Skin of body (tissue), 2 donors: ENCODE results near the gene USP27X. TPM values are rescaled to one million over a fixed set of nuclear protein-coding genes. Genes with fewer than 3 reads are reported as not detected.

Experiments used
- DNase-seq: peaks from one replicate; lab custom pipeline; 2025; lab: John Stamatoyannopoulos, UW
- total RNA-seq: library from RNA; depleted of rRNA; stranded (reverse); fragments of >200 nt; gene quantifications from one replicate; pipeline ENCODE4 v1.2.3, GENCODE V29; 2014

The USP27X gene
- total RNA-seq: 3.1 TPM

- peak; percentile 85 for DNase-seq
These were observed at the start of gene USP27X for GRCh38 chrX:49878834-49879655. TSS of gene USP27X (plus strand) at chrX:49879484. CDS start at chrX:49880308, 824 bp downstream.

- peak; percentile 2 for DNase-seq
These were observed 40.9 kb upstream of the USP27X start for GRCh38 chrX:49838374-49838773.

GRCh38 chrX:49840679-49841078 lies 38.6 kb upstream of the USP27X start:
- DNase-seq: no peak

GRCh38 chrX:49842621-49843020 lies 36.7 kb upstream of the USP27X start:
- no peak for DNase-seq

- no peak for DNase-seq
These were observed 34.7 kb upstream of the USP27X start for GRCh38 chrX:49844611-49845010.

- no peak for DNase-seq
These were observed 33.4 kb upstream of the USP27X start for GRCh38 chrX:49845701-49846403.

- DNase-seq: no peak
These were observed 32.8 kb upstream of the USP27X start for GRCh38 chrX:49846522-49846921.

- DNase-seq: no peak
These were observed 31.0 kb upstream of the USP27X start for GRCh38 chrX:49848275-49848674.

- DNase-seq: no peak
These were observed 29.3 kb upstream of the USP27X start for GRCh38 chrX:49850028-49850427.

GRCh38 chrX:49853661-49854060 lies 25.6 kb upstream of the USP27X start:
- DNase-seq: no peak

GRCh38 chrX:49856819-49857218 lies 22.5 kb upstream of the USP27X start:
- no peak for DNase-seq

- DNase-seq: no peak
These were observed 20.9 kb upstream of the USP27X start for GRCh38 chrX:49858341-49858740.

GRCh38 chrX:49859491-49859890 lies 19.8 kb upstream of the USP27X start:
- no peak for DNase-seq

- DNase-seq: no peak
These were observed 18.3 kb upstream of the USP27X start for GRCh38 chrX:49860867-49861535.

GRCh38 chrX:49862093-49862492 lies 17.2 kb upstream of the USP27X start:
- DNase-seq: no peak

GRCh38 chrX:49868739-49869138 lies 10.5 kb upstream of the USP27X start:
- DNase-seq: no peak

- DNase-seq: no peak
These were observed 2.5 kb upstream of the USP27X start for GRCh38 chrX:49876750-49877149.

GRCh38 chrX:49877397-49878101 lies 1.7 kb upstream of the USP27X start:
- no peak for DNase-seq

GRCh38 chrX:49878128-49878833 lies 1.0 kb upstream of the USP27X start:
- no peak for DNase-seq

GRCh38 chrX:49879656-49880277 lies 483 bp downstream of the USP27X start:
- no peak for DNase-seq

- no peak for DNase-seq
These were observed 1.4 kb downstream of the USP27X start for GRCh38 chrX:49880668-49881067.
